GM19193 (cell line): ENCODE measurements around the gene ANO10.

Experiments used
- POLR2A ChIP-seq: IDR thresholded peaks from 4 replicates; pipeline ENCODE4 v1.6.1; 2011; ENCODE audit not compliant: insufficient read depth, insufficient read length; ENCODE audit errors: extremely low read depth

The ANO10 gene

GRCh38 chr3:43405888-43406642, 215.7 kb downstream of the ANO10 start:
- no peak for TF ChIP-seq POLR2A

DNA sequence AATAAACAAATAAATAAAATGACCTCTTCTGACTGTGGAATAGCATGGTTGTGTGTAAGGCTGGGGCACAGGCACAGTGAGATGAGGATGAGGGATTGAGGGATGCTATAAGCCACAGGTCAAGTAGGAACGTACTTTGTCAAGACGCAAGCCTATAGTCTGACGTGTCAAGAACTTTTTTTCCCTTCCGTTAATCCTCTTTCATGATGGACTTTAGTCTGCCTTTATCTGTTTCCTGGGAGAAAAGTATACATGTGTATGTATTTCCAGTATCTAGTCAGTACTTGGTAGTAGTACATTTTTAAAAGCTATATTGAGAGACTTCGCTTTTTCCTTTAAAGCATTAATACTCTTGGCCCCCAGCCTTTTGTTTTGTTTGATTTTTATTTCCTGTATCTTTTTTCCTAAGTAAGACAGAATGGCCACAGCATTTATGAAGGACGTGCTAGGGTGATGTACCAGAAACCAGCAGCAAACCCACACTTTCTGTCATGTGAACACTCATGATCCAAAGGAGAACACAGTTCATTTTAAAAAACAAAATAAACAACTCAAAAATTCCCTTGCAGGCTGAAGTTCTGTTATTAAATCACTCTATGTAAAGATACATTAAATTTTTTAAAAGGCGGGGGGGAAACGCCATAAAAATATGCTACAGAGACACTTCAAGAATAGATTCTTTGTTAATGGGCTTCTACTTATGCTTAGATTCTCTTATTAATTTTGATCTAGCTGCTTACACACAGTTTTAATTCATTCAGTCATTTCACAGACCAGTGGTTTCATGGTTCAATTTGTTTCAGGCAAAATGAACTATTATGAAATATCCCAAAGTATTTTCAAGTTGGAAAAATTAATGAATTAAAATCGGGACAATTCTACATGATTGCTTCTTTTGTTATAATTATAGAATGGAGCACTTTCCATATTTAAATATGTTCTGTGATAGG, 220.8 kb downstream of the ANO10 start:
- no peak for TF ChIP-seq POLR2A

DNA sequence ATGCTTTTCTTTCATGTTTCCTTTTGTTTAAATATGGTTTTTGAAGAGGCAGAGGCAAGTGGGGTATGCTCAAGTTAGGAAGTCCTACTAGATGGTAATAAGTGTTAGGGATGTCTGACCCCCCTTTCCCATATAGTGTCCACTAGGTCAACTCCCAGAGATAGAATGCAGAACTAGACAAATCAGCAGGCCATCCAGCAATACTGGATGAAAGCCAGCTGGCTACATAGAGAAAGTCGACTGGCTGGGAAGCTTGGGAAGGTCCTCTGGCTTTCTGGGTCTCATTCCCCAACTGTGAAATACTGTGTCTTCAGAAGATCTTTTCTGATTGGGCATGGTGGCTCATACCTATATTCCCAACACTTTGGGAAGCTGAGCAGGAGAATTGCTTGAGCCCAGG, 221.6 kb downstream of the ANO10 start:
- no peak for TF ChIP-seq POLR2A

GRCh38 chr3:43399034-43399433, 222.8 kb downstream of the ANO10 start:
- TF ChIP-seq POLR2A: no peak

DNA sequence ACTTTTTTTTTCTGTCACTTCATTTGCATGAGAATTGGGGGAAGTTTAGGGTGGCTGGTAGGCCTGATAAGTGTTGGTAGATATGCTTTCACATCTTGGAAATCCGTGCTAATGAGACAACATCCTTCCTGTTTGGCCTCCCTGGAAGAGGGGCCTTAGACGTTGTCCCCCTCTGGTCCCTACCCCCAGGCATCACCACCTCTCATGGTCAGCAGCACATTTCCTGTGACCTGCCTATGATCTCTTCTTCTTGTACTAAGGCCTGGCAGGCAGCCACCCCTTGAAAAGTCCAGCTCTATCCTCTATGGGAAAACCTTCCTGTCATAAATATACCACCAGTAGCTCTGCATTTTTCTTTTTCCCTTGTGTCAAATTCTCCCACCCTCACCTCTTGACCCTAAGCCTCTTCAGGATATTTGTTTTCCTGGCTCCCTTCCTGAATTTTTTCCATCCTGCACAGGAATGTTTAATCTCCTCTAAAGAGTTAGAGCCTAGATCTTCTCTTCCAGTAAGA, 227.7 kb downstream of the ANO10 start:
- no peak for TF ChIP-seq POLR2A

GRCh38 chr3:43391621-43392020, 230.2 kb downstream of the ANO10 start:
- no peak for TF ChIP-seq POLR2A

- TF ChIP-seq POLR2A: no peak
These were observed 231.6 kb downstream of the ANO10 start for GRCh38 chr3:43390255-43390588.

GRCh38 chr3:43389388-43390254, 232.2 kb downstream of the ANO10 start:
- no peak for TF ChIP-seq POLR2A

DNA sequence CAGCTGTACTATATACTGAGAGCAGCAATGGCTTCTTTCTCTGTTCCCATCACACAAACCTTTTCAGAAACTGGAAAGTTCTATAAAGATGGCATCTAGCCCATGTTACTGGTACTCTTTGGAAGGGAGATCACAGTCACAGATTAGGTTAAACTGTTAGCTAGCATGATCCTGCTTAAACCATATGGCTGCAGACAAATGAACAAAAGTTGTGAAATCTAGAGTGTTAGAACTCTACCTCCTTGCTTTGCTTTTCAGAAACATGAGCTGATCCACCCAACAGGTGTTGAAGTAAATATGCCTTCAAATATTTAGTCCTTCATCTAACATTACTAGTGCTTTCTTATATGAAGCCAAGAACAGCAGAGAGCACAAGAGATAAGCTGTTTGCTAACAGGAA, 232.9 kb downstream of the ANO10 start:
- TF ChIP-seq POLR2A: no peak

DNA sequence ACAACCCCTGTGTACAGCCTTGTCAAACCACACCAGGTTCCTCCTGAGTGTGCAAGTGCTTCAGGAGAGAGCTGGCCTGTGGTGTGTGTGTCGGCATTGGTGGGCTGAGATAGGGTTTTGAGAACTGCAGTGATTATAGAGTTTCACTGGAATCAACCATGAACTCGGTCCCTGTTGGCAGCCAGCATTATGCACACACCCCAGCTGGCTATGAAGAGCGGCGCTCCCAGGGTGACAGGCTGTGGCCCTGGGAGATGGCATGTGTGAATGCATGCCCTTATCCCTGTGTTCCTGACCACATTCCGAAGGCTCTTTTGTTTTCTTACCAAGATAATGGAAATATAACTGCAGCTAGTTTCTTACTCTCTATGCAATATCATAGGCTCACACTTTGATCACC, 233.6 kb downstream of the ANO10 start:
- no peak for TF ChIP-seq POLR2A

DNA sequence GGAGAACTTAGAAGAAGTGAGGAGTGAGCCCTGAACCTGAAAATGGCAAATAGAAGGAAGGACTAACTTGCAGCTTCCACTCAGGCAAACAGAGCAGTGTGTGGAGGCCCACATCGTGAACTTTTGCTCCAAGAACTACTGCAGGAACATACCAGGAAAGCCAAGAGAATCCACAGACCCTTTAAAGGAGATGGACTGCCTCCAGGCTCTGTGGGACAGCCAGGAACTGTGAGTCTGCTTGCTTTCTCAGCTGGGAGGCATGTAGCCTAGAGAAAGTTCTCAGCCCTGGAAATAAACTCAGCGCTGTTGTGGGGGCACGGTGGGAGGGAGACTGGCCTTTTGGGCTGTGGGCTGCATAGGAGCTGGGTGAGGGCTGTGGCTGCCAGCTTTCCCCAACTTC, 242.5 kb downstream of the ANO10 start:
- no peak for TF ChIP-seq POLR2A

GRCh38 chr3:43378066-43378935, 243.5 kb downstream of the ANO10 start:
- no peak for TF ChIP-seq POLR2A

DNA sequence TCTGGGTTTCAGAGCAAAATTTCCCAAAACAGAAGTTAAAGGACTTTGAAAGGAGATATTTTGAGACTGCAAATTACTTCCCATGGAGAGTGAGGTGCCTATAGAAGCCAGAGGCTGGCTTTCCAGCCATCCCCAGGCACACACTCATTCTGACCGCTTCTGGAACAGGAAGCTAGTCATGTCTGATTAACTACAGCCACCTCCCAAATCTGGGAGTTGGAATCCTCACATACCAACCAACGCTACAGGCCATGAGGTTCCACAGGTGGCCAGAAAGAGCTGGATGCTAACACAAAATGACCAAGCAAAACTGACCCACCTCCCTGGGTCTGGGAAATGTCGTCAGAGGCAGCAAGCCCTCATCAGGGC, 248.3 kb downstream of the ANO10 start:
- TF ChIP-seq POLR2A: no peak
